Muscle of leg (tissue), 11 donors: Measurements from ENCODE around the gene PRPF31. TPM values are rescaled to one million over a fixed set of nuclear protein-coding genes. Genes with fewer than 3 reads are reported as not detected.
"Not testable (repeated sequence)": the region's sequence is repeated elsewhere in the genome, so short reads cannot be mapped to it uniquely, and the experiment has no call there.

Experiments used
- DNase-seq: peaks from one replicate; pipeline ENCODE4 v3.0.0; 2013
- H3K27ac ChIP-seq: one replicate; pipeline ENCODE4 v1.5.1; 2013; ENCODE audit warnings: mild to moderate bottlenecking, low read length, control low read depth
- H3K27me3 ChIP-seq: one replicate; pipeline ENCODE4 v1.6.1; 2013; ENCODE audit warnings: low read length; ENCODE audit not compliant: control insufficient read depth, insufficient read depth
- H3K36me3 ChIP-seq: one replicate; pipeline ENCODE4 v1.6.1; 2013; ENCODE audit warnings: low read length; ENCODE audit not compliant: control insufficient read depth, insufficient read depth
- H3K4me1 ChIP-seq: one replicate; pipeline ENCODE4 v1.6.1; 2013; ENCODE audit warnings: low read length; ENCODE audit not compliant: control insufficient read depth, insufficient read depth
- H3K4me3 ChIP-seq: one replicate; pipeline ENCODE4 v1.5.1; 2013; ENCODE audit warnings: low read length, control low read depth
- H3K9me3 ChIP-seq: replicated peaks from 2 replicates; pipeline ENCODE4 v1.6.1; 2013; ENCODE audit warnings: low read depth, low read length; ENCODE audit not compliant: control insufficient read depth
- WGBS: methylation state at CpG from one replicate; pipeline ENCODE4 v1.1.5; 2013; ENCODE audit warnings: missing lambda C conversion rate; ENCODE audit not compliant: insufficient coverage; 5-methylcytosine and 5-hydroxymethylcytosine counted together
- polyA plus RNA-seq, 8 donors: library from polyadenylated mRNA; unstranded; fragments of 120-200 nt; gene quantifications; one replicate each; pipeline versions ENCODE4 v1.2.1 to v1.2.3, GENCODE V29; 2013; ENCODE audit warnings: inconsistent platforms in 1 of 8, low replicate concordance in 1 of 8; ENCODE audit not compliant: insufficient read length in 8 of 8, insufficient read depth in 1 of 8
- total RNA-seq: library from RNA; stranded (reverse); fragments of 120-200 nt; gene quantifications from one replicate; pipeline ENCODE4 v1.2.4, GENCODE V29; 2013

PRPF31 gene
- total and polyA plus RNA-seq, 9 donors: 38.7 to 55.5 (median 52.1) TPM

DNA sequence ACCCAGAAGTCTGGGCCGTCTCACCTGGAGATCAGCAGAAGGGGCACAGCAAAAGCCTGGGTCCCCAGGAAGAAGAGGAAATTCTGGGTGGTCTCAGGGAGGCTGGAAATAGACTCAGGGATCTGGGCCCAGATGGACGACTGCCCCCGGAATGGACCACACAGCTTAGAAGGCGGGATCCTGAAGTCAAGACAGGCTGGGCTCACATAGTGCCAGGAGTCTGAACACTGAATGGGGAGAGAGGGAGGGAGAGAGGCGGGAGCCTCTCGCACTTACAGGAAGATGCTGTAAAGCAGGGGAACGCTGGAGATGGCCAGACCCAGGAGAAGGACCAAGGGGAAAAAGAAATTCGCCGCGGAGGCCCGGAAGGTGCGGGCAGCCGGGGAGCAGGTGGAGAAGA, 45.3 kb downstream of the PRPF31 start:
- DNase-seq: peak; percentile 69

DNA sequence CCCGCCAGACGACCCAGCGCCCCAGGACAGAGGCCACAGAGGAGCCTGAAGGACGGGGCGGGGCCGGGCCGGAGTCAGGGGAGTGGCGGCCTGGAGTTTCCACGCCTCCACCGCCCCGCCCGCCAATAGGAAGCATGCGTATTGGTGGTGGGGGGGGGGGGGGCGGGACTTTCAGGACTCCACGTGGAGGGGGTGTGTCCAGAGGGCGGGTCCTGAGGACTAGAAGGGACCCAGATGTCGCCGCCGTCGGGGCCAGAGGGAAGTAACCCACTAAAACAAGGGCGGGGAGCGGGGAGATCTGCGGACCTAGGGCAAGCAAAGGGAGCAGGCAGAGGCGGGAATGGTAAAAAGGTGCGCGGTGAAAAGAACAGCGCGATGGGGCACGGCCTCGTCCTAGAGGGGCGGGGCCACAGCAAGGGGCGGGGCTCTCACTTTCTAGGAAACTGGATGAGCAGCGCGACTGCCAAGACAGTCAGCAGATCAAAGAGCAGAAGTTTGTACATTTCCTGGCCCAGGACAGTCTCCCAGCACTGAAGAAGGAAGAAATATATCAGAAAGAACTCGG, 46.8 kb downstream of the PRPF31 start:
- peak; percentile 84 for DNase-seq
- peak overlapping the region; percentile 35 for H3K27ac ChIP-seq
- peaks cover 32% of the 10 kb centered on the region for H3K4me1 ChIP-seq
- H3K27me3 ChIP-seq: peaks cover 20% of the 10 kb centered on the region
- H3K9me3 ChIP-seq: peaks cover 2% of the 10 kb centered on the region
- peak overlapping the region; percentile 32 for H3K4me3 ChIP-seq
- 3% methylated on average over 23 of the region's 35 CpGs for WGBS
- peaks cover 13% of the 10 kb centered on the region for H3K36me3 ChIP-seq

More for the DNA sequence above, 45.3 kb downstream of the PRPF31 start:
- 33% methylated on average over 11 of the region's 13 CpGs for WGBS
- H3K27me3 ChIP-seq: peaks cover 20% of the 10 kb centered on the region
- H3K4me3 ChIP-seq: no peak overlapping the region
- peak overlapping the region; percentile 94 for H3K27ac ChIP-seq
- H3K4me1 ChIP-seq: peaks cover 32% of the 10 kb centered on the region
- H3K9me3 ChIP-seq: peaks cover 2% of the 10 kb centered on the region
- peaks cover 26% of the 10 kb centered on the region for H3K36me3 ChIP-seq

DNA sequence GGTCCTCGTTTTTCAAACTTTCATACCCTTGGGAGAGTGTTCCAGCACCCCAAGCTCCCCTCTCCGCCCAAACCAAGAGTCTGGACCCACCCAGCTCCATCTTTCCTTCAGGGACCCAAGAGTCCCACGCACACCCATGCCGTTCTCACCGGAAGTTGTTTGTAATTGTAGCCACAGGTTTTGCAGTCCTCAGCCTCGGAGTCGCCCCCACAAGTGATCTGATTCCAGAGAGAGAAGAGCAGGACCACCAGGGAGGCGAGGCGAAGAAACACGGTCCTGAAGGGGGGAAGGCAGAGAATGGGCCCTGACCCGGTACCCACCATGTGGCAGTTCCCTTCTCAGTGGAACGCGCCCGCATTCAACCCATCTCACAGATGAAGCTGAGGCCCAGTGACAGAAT, 47.3 kb downstream of the PRPF31 start:
- Histone ChIP-seq H3K9me3 (peaks cover 2% of the 10 kb centered on the region), H3K4me1 (peaks cover 32% of the 10 kb centered on the region), H3K27me3 (peaks cover 20% of the 10 kb centered on the region), H3K4me3 (no peak overlapping the region), H3K36me3 (peaks cover 8% of the 10 kb centered on the region), H3K27ac (peak overlapping the region; percentile 35)
- WGBS: 51% methylated on average over 8 of the region's 14 CpGs
- DNase-seq: no peak

DNA sequence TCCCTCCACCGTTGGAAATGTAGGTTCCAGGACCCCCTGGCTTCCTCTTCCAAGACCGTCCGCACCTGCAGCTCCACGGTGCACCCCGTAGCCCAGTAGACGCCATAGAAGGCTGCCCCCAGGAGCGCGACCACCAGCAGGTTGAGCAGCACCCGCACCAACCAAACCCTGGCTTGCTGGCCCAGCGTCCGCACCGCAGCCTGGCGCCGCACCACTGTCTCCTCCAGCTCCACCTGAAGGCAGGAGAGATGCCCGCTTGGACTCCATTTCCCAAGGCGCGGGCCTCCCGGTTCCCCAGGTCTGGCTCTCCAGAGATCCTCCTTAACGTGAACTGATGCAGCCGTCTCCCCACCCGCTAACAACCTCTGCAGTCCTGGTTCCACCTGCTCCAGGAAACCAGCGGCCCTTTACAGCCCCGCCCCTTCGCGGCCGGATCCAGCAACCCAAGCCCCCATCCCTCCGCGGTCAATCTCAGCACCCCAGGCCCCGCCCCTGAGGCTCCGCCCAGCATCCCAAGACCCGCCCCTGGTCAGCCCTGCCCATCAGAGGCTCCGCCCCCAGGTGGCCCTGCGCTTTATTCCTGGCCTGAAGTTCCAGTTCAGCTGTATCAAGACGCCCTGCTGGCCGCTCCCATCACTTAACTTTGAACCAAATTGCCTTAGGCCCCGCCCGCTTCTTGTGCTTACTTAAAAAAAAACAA, 49.0 kb downstream of the PRPF31 start:
- Histone ChIP-seq H3K9me3 (peaks cover 2% of the 10 kb centered on the region), H3K4me3 (no peak overlapping the region), H3K36me3 (no peaks in the 10 kb centered on the region), H3K4me1 (peaks cover 24% of the 10 kb centered on the region), H3K27me3 (peaks cover 20% of the 10 kb centered on the region), H3K27ac (no peak overlapping the region)
- no peak for DNase-seq
- WGBS: 4% methylated on average over 35 of the region's 37 CpGs

DNA sequence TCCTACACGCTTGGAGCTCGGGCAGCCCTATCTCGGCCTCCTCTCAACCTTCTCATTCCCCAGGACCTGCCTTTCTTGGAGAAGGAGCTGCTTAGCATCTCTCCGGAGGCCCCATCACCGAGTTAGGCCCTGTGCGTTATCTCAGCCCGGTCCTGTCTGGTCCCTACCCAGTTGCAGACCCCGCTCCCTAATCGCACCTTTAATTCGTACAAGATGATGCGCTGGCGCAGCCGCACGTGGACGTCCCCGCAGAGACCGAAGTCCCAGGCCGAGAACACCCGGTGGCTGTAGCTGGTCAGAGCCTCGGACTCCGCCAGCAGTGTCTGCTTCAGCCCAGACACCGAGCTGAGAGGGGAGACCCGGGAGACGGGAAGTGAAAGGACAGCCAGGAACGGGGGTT, 49.7 kb downstream of the PRPF31 start:
- Histone ChIP-seq H3K4me1 (peaks cover 24% of the 10 kb centered on the region), H3K27ac (no peak overlapping the region), H3K9me3 (peaks cover 2% of the 10 kb centered on the region), H3K27me3 (peaks cover 20% of the 10 kb centered on the region), H3K4me3 (no peak overlapping the region), H3K36me3 (no peaks in the 10 kb centered on the region)
- DNase-seq: no peak
- 87% methylated on average over 25 of the region's 25 CpGs for WGBS

DNA sequence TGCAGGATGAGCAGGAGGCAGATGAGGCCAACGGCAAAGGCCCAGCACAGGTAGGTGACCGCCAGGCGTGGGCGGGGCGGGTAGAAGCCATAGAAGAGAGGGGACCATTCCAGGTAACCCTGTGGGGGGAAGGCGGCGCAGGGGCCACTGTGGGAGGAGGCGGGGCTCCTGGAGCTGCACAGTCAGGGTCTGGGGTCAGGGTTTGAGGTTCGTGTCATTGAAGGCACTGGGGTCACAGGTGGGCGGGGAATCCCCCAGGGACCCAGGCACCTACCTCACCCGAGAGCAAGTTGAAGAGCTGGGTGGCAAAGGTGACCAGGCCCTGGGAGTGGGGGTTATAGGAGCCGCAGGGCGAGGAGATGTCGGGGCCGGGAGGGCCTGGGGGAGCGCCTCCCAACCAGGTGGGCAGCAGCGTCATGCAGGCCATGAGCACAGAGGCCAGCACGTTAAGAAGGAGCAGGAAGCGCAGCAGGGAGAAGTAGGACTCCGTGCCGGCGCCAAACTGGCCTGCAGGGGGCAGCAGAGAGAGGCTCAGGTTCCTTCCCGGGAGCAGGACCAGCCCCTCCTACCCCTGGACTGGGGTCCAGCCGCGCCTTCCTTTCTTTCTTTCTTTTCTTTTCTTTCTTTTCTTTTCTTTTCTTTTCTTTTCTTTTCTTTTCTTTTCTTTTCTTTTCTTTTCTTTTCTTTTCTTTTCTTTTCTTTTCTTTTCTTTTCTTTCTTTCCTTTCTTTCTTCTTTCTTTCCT, 52.8 kb downstream of the PRPF31 start:
- no peaks in the 10 kb centered on the region for H3K36me3 ChIP-seq
- no peak overlapping the region for H3K27ac ChIP-seq
- H3K4me3 ChIP-seq: no peak overlapping the region
- peaks cover 8% of the 10 kb centered on the region for H3K4me1 ChIP-seq
- 29% methylated on average over 22 of the region's 25 CpGs for WGBS
- H3K9me3 ChIP-seq: peaks cover 2% of the 10 kb centered on the region
- peak; percentile 93 for DNase-seq
- peaks cover 19% of the 10 kb centered on the region for H3K27me3 ChIP-seq

DNA sequence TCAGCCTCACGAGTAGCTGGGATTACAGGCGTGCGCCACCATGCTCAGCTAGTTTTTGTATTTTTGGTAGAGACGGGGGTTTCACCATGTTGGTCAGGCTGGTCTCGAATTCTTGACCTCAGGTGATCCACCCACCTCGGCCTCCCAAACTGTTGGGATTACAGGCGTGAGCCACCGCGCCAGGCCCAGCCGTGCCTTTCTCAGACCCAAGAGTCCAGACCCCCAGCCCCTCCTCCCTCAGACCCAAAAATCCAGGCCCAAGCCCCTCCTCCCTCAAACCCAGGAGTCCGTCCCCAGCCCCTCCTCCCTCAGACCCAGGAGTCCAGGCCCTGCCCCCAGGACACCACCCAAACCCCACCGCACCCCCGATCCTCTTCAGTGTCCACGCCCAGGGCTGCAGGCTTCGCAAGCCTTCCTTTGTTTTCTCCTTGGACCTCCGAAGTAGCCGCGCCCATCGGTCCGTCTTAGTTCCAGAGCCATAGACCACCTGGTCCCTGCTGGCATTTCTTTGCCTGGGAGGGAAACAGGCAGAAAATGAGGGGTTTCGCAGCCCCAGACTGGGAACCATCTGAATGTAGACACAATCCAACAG, 53.7 kb downstream of the PRPF31 start:
- WGBS: 86% methylated on average over 18 of the region's 21 CpGs
- no peaks in the 10 kb centered on the region for H3K36me3 ChIP-seq
- no peak for DNase-seq
- no peak overlapping the region for H3K4me3 ChIP-seq
- H3K4me1 ChIP-seq: peaks cover 8% of the 10 kb centered on the region
- H3K9me3 ChIP-seq: peaks cover 2% of the 10 kb centered on the region
- no peak overlapping the region for H3K27ac ChIP-seq
- H3K27me3 ChIP-seq: peaks cover 17% of the 10 kb centered on the region

DNA sequence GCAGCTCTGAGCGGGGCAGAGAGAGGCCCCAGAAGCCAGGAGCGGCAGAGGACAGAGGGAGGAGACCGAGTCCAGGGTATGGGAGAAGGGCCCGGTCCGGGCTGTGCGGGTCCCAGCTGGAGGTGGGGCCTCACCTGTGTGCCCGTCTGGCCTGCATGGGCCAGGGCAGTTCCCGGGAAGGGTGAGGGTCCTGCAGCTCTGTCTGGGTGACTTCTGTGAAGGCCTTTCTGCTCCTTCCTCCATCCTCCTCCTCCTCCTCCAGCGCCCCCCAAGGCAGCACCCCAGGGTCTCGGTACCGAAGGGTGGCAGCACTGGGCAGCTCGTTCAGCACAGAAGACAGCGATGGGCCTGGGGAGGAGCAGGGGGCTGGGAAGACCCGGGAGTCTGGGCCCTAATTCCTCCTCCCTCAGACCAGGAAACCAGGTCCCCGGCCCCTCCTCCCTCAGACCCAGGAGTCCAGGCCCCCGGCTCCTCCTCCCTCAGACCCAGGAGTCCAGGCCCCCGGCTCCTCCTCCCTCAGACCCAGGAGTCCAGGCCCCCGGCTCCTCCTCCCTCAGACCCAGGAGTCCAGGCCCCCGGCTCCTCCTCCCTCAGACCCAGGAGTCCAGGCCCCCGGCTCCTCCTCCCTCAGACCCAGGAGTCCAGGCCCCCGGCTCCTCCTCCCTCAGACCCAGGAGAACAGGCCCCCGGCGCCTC, 56.3 kb downstream of the PRPF31 start:
- not testable (repeated sequence) for H3K4me1 ChIP-seq, H3K4me3 ChIP-seq, DNase-seq, H3K9me3 ChIP-seq, H3K27ac ChIP-seq, H3K27me3 ChIP-seq, H3K36me3 ChIP-seq
- 62% methylated on average over 7 of the region's 23 CpGs for WGBS

DNA sequence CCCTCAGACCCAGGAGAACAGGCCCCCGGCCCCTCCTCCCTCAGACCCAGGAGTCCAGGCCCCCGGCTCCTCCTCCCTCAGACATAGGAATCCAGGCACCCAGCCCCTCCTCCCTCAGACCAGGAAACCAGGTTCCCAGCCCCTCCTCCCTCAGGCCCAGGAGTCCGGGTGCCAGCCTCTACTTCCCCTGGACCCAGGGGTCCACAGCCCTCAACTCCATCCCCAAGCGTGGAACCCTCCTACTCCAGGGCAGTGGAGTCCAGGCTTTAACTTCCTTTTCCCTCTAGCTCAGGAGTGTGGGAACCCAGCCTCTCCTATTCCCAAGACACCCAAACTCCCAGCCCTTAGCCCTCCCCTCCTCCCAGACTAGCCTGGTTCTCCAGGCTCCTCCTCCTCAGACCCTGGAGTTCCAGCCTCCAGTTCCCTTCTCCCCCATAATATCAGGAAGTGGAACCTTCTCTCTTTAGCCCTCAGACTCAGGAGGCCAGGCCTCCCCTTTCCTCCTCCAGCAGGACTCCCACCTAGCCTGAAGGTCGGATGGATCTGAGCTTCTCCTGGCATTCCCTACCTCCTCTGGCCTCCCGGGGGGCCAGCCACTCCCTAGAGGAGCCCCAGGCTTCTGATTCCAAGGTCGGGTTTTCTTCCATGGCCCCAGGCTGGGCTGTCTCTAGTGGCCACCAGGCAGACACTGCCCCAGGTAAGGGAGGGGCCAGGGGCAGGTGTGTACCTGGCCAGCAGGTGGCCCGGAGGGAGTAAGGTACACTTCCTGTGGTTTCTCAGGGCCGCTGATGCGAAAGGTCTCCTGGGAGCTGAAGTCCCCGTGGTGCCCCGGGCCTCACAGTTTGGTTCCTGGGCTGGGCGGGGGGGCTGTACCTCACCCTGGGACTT, 57.2 kb downstream of the PRPF31 start, which contains the start of gene TMC4:
Gene TMC4, minus strand, starts transcription at position 690 of the 888 bp plus-strand sequence. Its CDS starts 43 bp downstream, at position 647.
- Histone ChIP-seq H3K36me3 (no peaks in the 10 kb centered on the region), H3K9me3 (no peaks in the 10 kb centered on the region), H3K27me3 (peaks cover 6% of the 10 kb centered on the region), H3K4me1 (peaks cover 8% of the 10 kb centered on the region), H3K27ac (peak within 1 kb of the TSS; percentile 62), H3K4me3 (no peak within 1 kb of the TSS)
- WGBS: 13% methylated on average over 9 of the region's 13 CpGs
- peak; percentile 69 for DNase-seq
